HepG2 (cell line): ENCODE results near the gene ATP4A. TPM values are rescaled to one million over a fixed set of nuclear protein-coding genes. Genes with fewer than 3 reads are reported as not detected.

ENCODE experiments used
- ATAC-seq: fragments of 200-7000 bp; cut with Tn5 transposase; 3 replicates; pipeline ENCODE4 v1.9.1; 2020; ENCODE audit warnings: mild to moderate bottlenecking, moderate library complexity
- BruUV-seq: library from RNA; stranded (reverse); fragments of 400-500 nt; replicated peaks from 2 replicates; lab custom pipeline; 2021; lab: Mats Ljungman, UMichigan
- CTCF ChIA-PET: fragments of 300-600 bp; formaldehyde crosslinking; extraction: SDS; loops from one replicate; lab custom pipeline; 2021; ENCODE audit warnings: low total read pairs, inconsistent platforms, low intra/inter-chr PET ratio; lab: Yijun Ruan, JAX
- POLR2A ChIA-PET: fragments of 350-600 bp; sonication (Branson Sonifier 250); formaldehyde crosslinking; loops from one replicate; lab custom pipeline; 2020; ENCODE audit warnings: antibody characterized with exemption, inconsistent platforms; lab: Yijun Ruan, JAX
- DNase-seq: peaks from one replicate; pipeline ENCODE4 v3.0.0-alpha.2; 2015; ENCODE audit warnings: low spot score
- FAIRE-seq: peaks from 3 replicates; lab custom pipeline; 2011; peaks lifted over from hg19 to GRCh38; lab: Jason Lieb, UNC
- H2AFZ ChIP-seq: one replicate; pipeline ENCODE4 v1.6.1; 2011; ENCODE audit warnings: low read length, inconsistent platforms
- H3K27ac ChIP-seq: fragments of 300-600 bp; 3 replicates; pipeline ENCODE4 v1.8.0; 2011; ENCODE audit warnings: mixed run types, mild to moderate bottlenecking, mixed read lengths, low read length, inconsistent platforms; ENCODE audit not compliant: insufficient read depth; ENCODE audit errors: extremely low read length
- H3K27me3 ChIP-seq, 2 experiments: fragments of 200-600 bp in 1 of 2; 2 replicates in 1 of 2; 3 replicates in 1 of 2; pipeline versions ENCODE4 v1.6.0 to v1.8.0; 2011; ENCODE audit warnings: low read length in 2 of 2, mild to moderate bottlenecking in 2 of 2, moderate library complexity in 2 of 2, inconsistent platforms in 1 of 2; ENCODE audit not compliant: insufficient read depth in 2 of 2, control insufficient read depth in 1 of 2
- H3K36me3 ChIP-seq, 2 experiments: fragments of 200-600 bp in 1 of 2; replicated peaks in 1 of 2; 2 replicates in 1 of 2; 3 replicates in 1 of 2; pipeline versions ENCODE4 v1.5.1 to v1.8.0; 2011; ENCODE audit warnings: low read length in 2 of 2, inconsistent platforms in 1 of 2; ENCODE audit not compliant: insufficient read depth in 2 of 2, control insufficient read depth in 1 of 2
- H3K4me1 ChIP-seq: 2 replicates; pipeline ENCODE4 v1.5.1; 2012; ENCODE audit warnings: low read length, inconsistent platforms; ENCODE audit not compliant: insufficient read depth
- H3K4me2 ChIP-seq: 2 replicates; pipeline ENCODE4 v1.6.0; 2011; ENCODE audit warnings: low read depth, low read length, inconsistent platforms
- H3K4me3 ChIP-seq, 3 experiments: fragments of 200-600 bp in 1 of 3; sonication (generic), shearing (Covaris generic) in 1 of 3; replicated peaks in 1 of 3; 2 replicates each; pipeline ENCODE4 v1.5.1; 2011 to 2016; ENCODE audit warnings: low read length in 3 of 3, inconsistent platforms in 2 of 3, low read depth in 2 of 3, mild to moderate bottlenecking in 2 of 3, control low read depth in 1 of 3, mixed read lengths in 1 of 3; ENCODE audit not compliant: insufficient read depth in 1 of 3
- H3K79me2 ChIP-seq: one replicate; pipeline ENCODE4 v1.6.1; 2011; ENCODE audit warnings: low read length, inconsistent platforms; ENCODE audit not compliant: insufficient read depth
- H3K9ac ChIP-seq: 2 replicates; pipeline ENCODE4 v1.6.0; 2011; ENCODE audit warnings: mild to moderate bottlenecking, low read depth, low read length, inconsistent platforms; ENCODE audit not compliant: insufficient read depth
- H3K9me3 ChIP-seq: 2 replicates; pipeline ENCODE4 v1.5.1; 2012; ENCODE audit warnings: mild to moderate bottlenecking, low read length
- H4K20me1 ChIP-seq: 2 replicates; pipeline ENCODE4 v1.6.0; 2011; ENCODE audit warnings: inconsistent platforms, mild to moderate bottlenecking, low read length, moderate library complexity; ENCODE audit not compliant: insufficient read depth
- ATF3 ChIP-seq: sonication (generic); formaldehyde crosslinking; IDR thresholded peaks from 2 replicates; pipeline ENCODE4 v1.4.0; 2020; ENCODE audit warnings: missing genetic modification reagents
- ETS1 ChIP-seq: sonication (generic); formaldehyde crosslinking; IDR thresholded peaks from 2 replicates; pipeline ENCODE4 v1.4.0; 2020; ENCODE audit warnings: missing genetic modification reagents
- GPBP1L1 ChIP-seq: sonication (generic); formaldehyde crosslinking; IDR thresholded peaks from 2 replicates; pipeline ENCODE4 v1.5.0; 2020; ENCODE audit warnings: mild to moderate bottlenecking, missing genetic modification reagents
- HBP1 ChIP-seq: IDR thresholded peaks from 2 replicates; pipeline ENCODE4 v1.6.1; 2016; ENCODE audit warnings: low read depth, control low read depth
- KAT7 ChIP-seq: IDR thresholded peaks from 2 replicates; pipeline ENCODE4 v1.6.1; 2018; ENCODE audit warnings: borderline replicate concordance, missing compliant biosample characterization
- NR2F1 ChIP-seq, 2 experiments: fragments of 450-650 bp in 1 of 2; formaldehyde crosslinking in 1 of 2; IDR thresholded peaks; 2 replicates each; pipeline versions ENCODE4 v1.5.0 to v1.6.1; 2016 to 2020; ENCODE audit warnings: mild to moderate bottlenecking in 1 of 2, missing compliant biosample characterization in 1 of 2, missing genetic modification reagents in 1 of 2, moderate library complexity in 1 of 2
- NR3C1 ChIP-seq: sonication (generic); formaldehyde crosslinking; IDR thresholded peaks from 2 replicates; pipeline ENCODE4 v1.4.0; 2020; ENCODE audit warnings: missing genetic modification reagents
- RERE ChIP-seq: IDR thresholded peaks from 2 replicates; pipeline ENCODE4 v1.6.1; 2016; ENCODE audit warnings: low read depth, missing genetic modification reagents, missing compliant biosample characterization
- RFX5 ChIP-seq: IDR thresholded peaks from 2 replicates; pipeline ENCODE4 v1.6.1; 2011; ENCODE audit warnings: low read depth, low read length, improper control_type of control experiment
- SUZ12 ChIP-seq: fragments of 150-350 bp; IDR thresholded peaks from 2 replicates; pipeline ENCODE4 v1.6.1; 2014; ENCODE audit warnings: low read depth, low read length
- TCF7 ChIP-seq: sonication (generic); IDR thresholded peaks from 2 replicates; pipeline ENCODE4 v1.6.1; 2016; ENCODE audit warnings: antibody characterized with exemption, low read depth
- XRCC5 ChIP-seq: fragments of 200-400 bp; formaldehyde crosslinking; optimal IDR thresholded peaks from 2 replicates; pipeline ENCODE3; 2017; ENCODE audit warnings: mild to moderate bottlenecking, low read length
- ZBTB7B ChIP-seq: sonication (generic); formaldehyde crosslinking; IDR thresholded peaks from 2 replicates; pipeline ENCODE4 v1.4.0; 2020; ENCODE audit warnings: missing genetic modification reagents
- ZNF460 ChIP-seq: sonication (generic); formaldehyde crosslinking; IDR thresholded peaks from 2 replicates; pipeline ENCODE4 v1.5.1; 2020; ENCODE audit warnings: missing genetic modification reagents, mild to moderate bottlenecking, borderline replicate concordance
- ZNF543 ChIP-seq: sonication (generic); formaldehyde crosslinking; IDR thresholded peaks from 2 replicates; pipeline ENCODE4 v1.4.0; 2020; ENCODE audit warnings: mild to moderate bottlenecking, missing genetic modification reagents
- WGBS: methylation state at CpG from one replicate; pipeline ENCODE4 v1.1.6; 2017; ENCODE audit warnings: low lambda C conversion rate; 5-methylcytosine and 5-hydroxymethylcytosine counted together
- in situ Hi-C: cut with HindIII; loops from 2 replicates; pipeline ENCODE4 v1.10.0; 2017; ENCODE audit warnings: low pct_unique_long_range_greater_than_20kb; ENCODE audit not compliant: extremely low pct_ligation_motif_present
- intact Hi-C: fragments of 100-400 bp; cut with micrococcal nuclease; formaldehyde crosslinking; loops from one replicate; pipeline ENCODE4 v1.10.0; 2022; ENCODE audit not compliant: unreplicated experiment
- polyA plus RNA-seq, 8 experiments: library from polyadenylated mRNA; depleted of rRNA in 3 of 8; stranded (reverse) in 7 of 8; unstranded in 1 of 8; fragments of >200 nt; fragmentation: Illumina TruSeq in 4 of 8; extraction: Trizol in 4 of 8; gene quantifications; 2 replicates each; pipeline versions ENCODE4 v1.2.1 to v1.2.3, GENCODE V29; 2011 to 2016; ENCODE audit warnings: low read depth in 4 of 8, missing spikeins in 1 of 8, mixed read lengths in 1 of 8; ENCODE audit not compliant: insufficient read depth in 1 of 8
- total RNA-seq, 5 experiments: library from RNA; depleted of rRNA; stranded (reverse); fragments of >200 nt; fragmentation: Illumina TruSeq; extraction: Trizol; gene quantifications; 2 replicates each; pipeline ENCODE4 v1.2.3, GENCODE V29; 2016; ENCODE audit warnings: low read depth in 1 of 5

The ATP4A gene
- total and polyA plus RNA-seq, 2 of the 13 experiments (the other 11 are each of a cell fraction or from before 2014, with no cell fraction given): 0.08 to 0.11 TPM

GRCh38 chr19:35539850-35540249 lies 23.6 kb downstream of the ATP4A start (continued):
- TF ChIP-seq GPBP1L1 (no peak), RERE (CRISPR knock-in tag) (no peak), ETS1 (CRISPR knock-in tag) (no peak)

GRCh38 chr19:35539314-35539713 lies 24.1 kb downstream of the ATP4A start:
- H3K79me2 ChIP-seq: peaks cover 7% of the 10 kb centered on the region
- no peaks in the 10 kb centered on the region; a peak in 1 of 5 replicates for H3K36me3 ChIP-seq
- H2AFZ ChIP-seq: no peak overlapping the region
- peaks cover 36% of the 10 kb centered on the region for H3K4me1 ChIP-seq
- H3K4me3 ChIP-seq: no peak overlapping the region
- H4K20me1 ChIP-seq: no peaks in the 10 kb centered on the region
- H3K27me3 ChIP-seq: no peaks in the 10 kb centered on the region
- in situ Hi-C loops (no loop called here), intact Hi-C loops (no loop called here)
- H3K4me2 ChIP-seq: no peak overlapping the region
- ChIA-PET CTCF (no interaction called here), POLR2A (interaction anchor here (0.8 kb wide), 1 partner anchor 26 kb away, joined by 5 read pairs; the partner anchor contains the start of gene DMKN)
- DNase-seq (no peak), FAIRE-seq (no peak), ATAC-seq (no peak)
- H3K9ac ChIP-seq: no peak overlapping the region
- BruUV-seq: no TSS peak
- H3K27ac ChIP-seq: no peak overlapping the region
- WGBS: 87% methylated on average over 6 of the region's 6 CpGs
- H3K9me3 ChIP-seq: no peaks in the 10 kb centered on the region
- TF ChIP-seq ATF3 (CRISPR knock-in tag): no peak
- TF ChIP-seq NR2F1 (CRISPR knock-in tag; IDR thresholded peaks at IDR 0.05): no peak
- no peak for TF ChIP-seq KAT7 (CRISPR knock-in tag)
- TF ChIP-seq NR3C1 (CRISPR knock-in tag): no peak
- TF ChIP-seq RFX5: no peak
- TF ChIP-seq ZBTB7B (CRISPR knock-in tag): no peak
- TF ChIP-seq TCF7: no peak
- TF ChIP-seq ZNF460 (CRISPR knock-in tag): no peak
- TF ChIP-seq HBP1 (CRISPR knock-in tag): no peak
- no peak for TF ChIP-seq ZNF543 (CRISPR knock-in tag)
- TF ChIP-seq SUZ12: no peak
- TF ChIP-seq XRCC5: no peak
